Neural crest cell (in vitro differentiated cells): Measurements from ENCODE around the gene SIRPB1. TPM values are rescaled to one million over a fixed set of nuclear protein-coding genes. Genes with fewer than 3 reads are reported as not detected.

Source experiments
- DNase-seq: peaks from one replicate; pipeline ENCODE4 v3.0.0; 2021; ENCODE audit warnings: low read depth, mixed read lengths, low spot score
- H3K27ac Mint-ChIP-seq: one replicate; pipeline ENCODE4 v1.8.0; 2021; ENCODE audit warnings: mild to moderate bottlenecking, mixed read lengths; ENCODE audit not compliant: unreplicated experiment
- H3K27me3 Mint-ChIP-seq: 2 replicates; pipeline ENCODE4 v1.8.0; 2021; ENCODE audit warnings: low read depth, mild to moderate bottlenecking, mixed read lengths
- H3K36me3 Mint-ChIP-seq: 2 replicates; pipeline ENCODE4 v1.8.0; 2021; ENCODE audit warnings: low read depth, mild to moderate bottlenecking, mixed read lengths
- H3K4me1 Mint-ChIP-seq: 2 replicates; pipeline ENCODE4 v1.8.0; 2021; ENCODE audit warnings: mixed read lengths
- H3K4me3 Mint-ChIP-seq: one replicate; pipeline ENCODE4 v1.8.0; 2021; ENCODE audit warnings: mild to moderate bottlenecking, mixed read lengths
- H3K9me3 Mint-ChIP-seq: 2 replicates; pipeline ENCODE4 v1.8.0; 2021; ENCODE audit warnings: mixed read lengths
- total RNA-seq: library from RNA; stranded (reverse); gene quantifications from 2 replicates; pipeline ENCODE4 v1.2.1, GENCODE V29; 2021
- TF ChIP-seq, protein P1 (sequence below): fragments of 200-600 bp; sonication (generic); conservative IDR thresholded peaks from 2 replicates; pipeline ENCODE4 v1.5.0; 2021; ENCODE audit warnings: antibody characterized with exemption, mild to moderate bottlenecking

The SIRPB1 gene
- total RNA-seq, 1 donor from 2014 or later: 0.77 TPM

DNA sequence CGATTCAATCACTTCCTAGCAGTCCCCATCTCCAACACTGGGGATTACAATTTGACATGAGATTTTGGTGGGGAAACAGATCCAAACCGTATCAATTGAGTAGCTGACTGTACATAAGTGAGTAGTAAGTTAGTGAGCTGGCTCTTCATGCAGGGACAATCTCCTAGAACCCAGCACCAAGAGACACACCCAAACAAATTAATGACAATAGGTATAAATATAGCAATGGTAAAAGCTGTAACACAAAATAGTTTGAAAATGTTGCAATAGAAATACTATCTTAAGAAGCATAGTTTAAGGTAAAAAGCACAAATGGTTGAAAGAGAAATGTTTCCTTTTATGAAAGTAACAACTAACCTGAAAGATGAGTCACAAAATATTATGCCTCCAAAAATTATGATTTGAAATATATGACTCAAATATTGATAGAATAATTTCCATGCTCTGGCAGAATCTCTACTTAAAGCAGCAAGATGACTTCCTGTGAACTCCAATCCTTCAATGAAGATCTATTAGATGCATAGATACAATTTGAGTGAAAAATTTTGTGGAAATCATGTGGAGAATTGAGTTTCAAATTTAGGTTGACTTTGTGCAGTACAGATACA, 5.4 kb upstream of the SIRPB1 start:
- Mint-ChIP-seq H3K27me3 (peaks cover 34% of the 10 kb centered on the region), H3K4me3 (no peak overlapping the region), H3K9me3 (no peaks in the 10 kb centered on the region), H3K4me1 (no peaks in the 10 kb centered on the region), H3K36me3 (no peaks in the 10 kb centered on the region), H3K27ac (no peak overlapping the region)
- TF ChIP-seq, protein P1, sequence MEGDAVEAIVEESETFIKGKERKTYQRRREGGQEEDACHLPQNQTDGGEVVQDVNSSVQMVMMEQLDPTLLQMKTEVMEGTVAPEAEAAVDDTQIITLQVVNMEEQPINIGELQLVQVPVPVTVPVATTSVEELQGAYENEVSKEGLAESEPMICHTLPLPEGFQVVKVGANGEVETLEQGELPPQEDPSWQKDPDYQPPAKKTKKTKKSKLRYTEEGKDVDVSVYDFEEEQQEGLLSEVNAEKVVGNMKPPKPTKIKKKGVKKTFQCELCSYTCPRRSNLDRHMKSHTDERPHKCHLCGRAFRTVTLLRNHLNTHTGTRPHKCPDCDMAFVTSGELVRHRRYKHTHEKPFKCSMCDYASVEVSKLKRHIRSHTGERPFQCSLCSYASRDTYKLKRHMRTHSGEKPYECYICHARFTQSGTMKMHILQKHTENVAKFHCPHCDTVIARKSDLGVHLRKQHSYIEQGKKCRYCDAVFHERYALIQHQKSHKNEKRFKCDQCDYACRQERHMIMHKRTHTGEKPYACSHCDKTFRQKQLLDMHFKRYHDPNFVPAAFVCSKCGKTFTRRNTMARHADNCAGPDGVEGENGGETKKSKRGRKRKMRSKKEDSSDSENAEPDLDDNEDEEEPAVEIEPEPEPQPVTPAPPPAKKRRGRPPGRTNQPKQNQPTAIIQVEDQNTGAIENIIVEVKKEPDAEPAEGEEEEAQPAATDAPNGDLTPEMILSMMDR: no peak
- DNase-seq: no peak

DNA sequence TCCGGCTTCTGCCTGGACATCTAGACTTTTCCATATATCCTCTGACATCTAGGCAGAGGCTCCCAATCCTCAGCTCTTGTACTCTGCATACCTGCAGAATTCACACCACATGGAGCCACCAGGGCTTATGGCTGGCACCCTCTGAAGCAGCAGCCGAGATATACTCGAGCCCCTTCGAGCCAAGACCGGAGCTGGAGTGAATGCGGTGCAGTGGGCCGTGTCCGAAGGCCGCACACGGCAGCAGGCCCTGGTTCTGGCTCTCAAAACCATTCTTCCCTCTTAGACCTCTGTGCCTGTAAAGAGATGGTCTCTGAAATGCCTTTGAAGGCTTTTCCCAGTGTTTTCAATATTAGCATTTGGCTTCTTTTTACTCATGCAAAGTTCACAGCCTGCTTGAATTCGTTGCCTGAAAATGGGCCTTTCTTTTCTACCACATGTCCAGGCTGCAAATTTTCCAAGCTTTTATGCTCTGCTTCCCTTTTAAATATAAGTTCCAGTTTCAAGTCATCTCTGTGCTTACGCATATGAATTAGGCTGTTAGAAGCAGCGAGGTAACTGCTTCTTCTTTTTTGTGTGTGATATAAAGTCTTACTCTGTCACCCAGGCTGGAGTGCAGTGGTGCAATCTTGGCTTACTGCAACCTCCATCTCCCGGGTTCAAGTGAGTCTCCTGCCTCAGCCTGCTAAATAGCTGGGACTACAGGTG, 3.8 kb upstream of the SIRPB1 start:
- TF ChIP-seq, protein P1: no peak
- Mint-ChIP-seq H3K4me1 (no peaks in the 10 kb centered on the region), H3K36me3 (no peaks in the 10 kb centered on the region), H3K4me3 (no peak overlapping the region), H3K9me3 (no peaks in the 10 kb centered on the region), H3K27me3 (peaks cover 29% of the 10 kb centered on the region), H3K27ac (no peak overlapping the region)
- no peak for DNase-seq

DNA sequence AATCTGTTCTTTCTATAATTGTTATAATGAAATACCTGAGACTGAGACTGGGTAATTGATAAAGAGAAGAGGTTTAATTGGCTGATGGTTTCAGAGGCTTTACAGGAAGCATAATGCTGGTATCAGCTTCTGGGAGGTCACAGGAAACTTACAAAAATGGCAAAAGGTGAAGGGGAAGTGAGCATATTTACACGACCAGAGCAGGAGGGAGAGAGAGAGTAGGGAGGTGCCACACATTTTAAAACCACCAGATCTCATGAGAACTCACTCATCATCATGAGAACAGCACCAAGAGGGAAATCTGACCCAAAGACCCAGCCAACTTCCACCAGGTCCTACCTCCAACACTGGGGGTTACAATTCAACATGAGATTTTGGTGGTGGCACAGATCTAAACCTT, 2.6 kb upstream of the SIRPB1 start:
- Mint-ChIP-seq H3K27me3 (peaks cover 20% of the 10 kb centered on the region), H3K9me3 (no peaks in the 10 kb centered on the region), H3K36me3 (no peaks in the 10 kb centered on the region), H3K4me3 (no peak overlapping the region), H3K4me1 (no peaks in the 10 kb centered on the region), H3K27ac (no peak overlapping the region)
- DNase-seq: no peak
- TF ChIP-seq, protein P1: no peak

DNA sequence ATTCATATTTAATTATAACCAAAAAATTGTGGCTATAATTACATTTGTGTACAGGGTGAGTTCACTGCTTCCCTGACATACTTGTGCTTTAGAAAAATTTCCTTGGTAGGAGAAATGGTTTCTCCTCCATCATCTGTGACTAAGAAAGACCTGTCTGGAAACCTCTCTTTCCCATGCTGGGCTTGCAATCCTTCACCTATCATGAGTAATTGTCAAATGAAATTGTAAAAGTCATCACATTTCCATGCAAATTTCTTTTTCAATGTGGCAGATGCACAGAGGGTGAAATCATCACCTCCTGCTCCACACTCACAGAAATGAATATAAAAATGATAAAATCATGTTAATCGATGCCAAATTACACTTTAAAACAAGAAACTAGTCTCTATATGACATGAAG, 1.5 kb upstream of the SIRPB1 start:
- TF ChIP-seq, protein P1: no peak
- Mint-ChIP-seq H3K27me3 (peaks cover 19% of the 10 kb centered on the region), H3K27ac (no peak overlapping the region), H3K4me1 (no peaks in the 10 kb centered on the region), H3K36me3 (no peaks in the 10 kb centered on the region), H3K9me3 (no peaks in the 10 kb centered on the region), H3K4me3 (no peak overlapping the region)
- no peak for DNase-seq

DNA sequence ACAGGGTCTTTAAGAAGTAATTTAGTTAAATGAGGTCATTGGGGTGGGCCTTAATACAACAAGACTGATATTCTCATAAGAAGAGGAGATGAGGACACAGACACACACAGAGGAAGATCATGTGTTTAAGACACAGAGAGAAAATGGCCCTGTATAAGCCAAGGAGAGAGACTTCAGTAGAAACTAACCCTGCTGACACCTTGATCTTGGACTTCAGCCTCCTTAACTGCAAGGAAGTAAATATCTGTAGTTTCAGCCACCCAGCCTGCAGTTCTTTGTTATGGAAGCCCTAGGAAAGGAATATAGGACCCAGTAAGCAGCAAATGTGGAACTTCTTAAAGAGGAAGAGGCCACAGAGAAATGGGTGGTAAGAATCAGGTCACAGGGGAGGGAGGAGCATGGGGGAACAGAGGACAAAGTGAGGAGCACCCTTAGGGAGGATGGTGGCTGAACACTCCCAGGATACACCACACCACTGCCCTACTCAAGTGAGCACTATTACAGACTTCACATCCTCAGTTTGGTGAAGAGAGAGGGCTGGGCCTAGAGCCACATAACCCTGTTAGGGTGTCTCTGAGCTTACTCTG, 762 bp downstream of the SIRPB1 start:
- Mint-ChIP-seq H3K36me3 (no peaks in the 10 kb centered on the region), H3K27ac (no peak overlapping the region), H3K9me3 (peaks cover 2% of the 10 kb centered on the region), H3K27me3 (peaks cover 19% of the 10 kb centered on the region), H3K4me3 (no peak overlapping the region), H3K4me1 (no peaks in the 10 kb centered on the region)
- DNase-seq: no peak
- TF ChIP-seq, protein P1: no peak
